Activated naive CD4-positive, alpha-beta T cell treated with anti-CD3 and anti-CD28 coated beads, Interleukin-2, amount 10 ng/mL, durations not matched to agents 7 days and 5 days (primary cell): ENCODE measurements around the gene UBA52.

ENCODE experiments used
- CTCF ChIA-PET: fragments of 350-600 bp; sonication (Branson Sonifier 250); formaldehyde crosslinking; loops from one replicate; lab custom pipeline; 2021; ENCODE audit warnings: antibody characterized with exemption; lab: Charles Lee
- DNase-seq: peaks from one replicate; pipeline ENCODE4 v3.0.0-alpha.2; 2020
- H3K27ac Mint-ChIP-seq: one replicate; pipeline ENCODE4 v1.8.0; 2021; ENCODE audit warnings: mild to moderate bottlenecking, moderate library complexity, mixed read lengths
- H3K27me3 Mint-ChIP-seq: one replicate; pipeline ENCODE4 v1.8.0; 2021; ENCODE audit warnings: mild to moderate bottlenecking, mixed read lengths
- H3K36me3 Mint-ChIP-seq: one replicate; pipeline ENCODE4 v1.8.0; 2021; ENCODE audit warnings: mixed read lengths
- H3K4me1 Mint-ChIP-seq: one replicate; pipeline ENCODE4 v1.8.0; 2021; ENCODE audit warnings: mixed read lengths
- H3K4me3 Mint-ChIP-seq: one replicate; pipeline ENCODE4 v1.8.0; 2021; ENCODE audit warnings: mild to moderate bottlenecking, moderate library complexity, mixed read lengths
- H3K9me3 Mint-ChIP-seq: one replicate; pipeline ENCODE4 v1.8.0; 2021; ENCODE audit warnings: mixed read lengths

UBA52 gene

GRCh38 chr19:18611327-18612050 lies 39.8 kb downstream of the UBA52 start:
- Mint-ChIP-seq H3K36me3 (peaks cover 2% of the 10 kb centered on the region), H3K27ac (no peak overlapping the region), H3K9me3 (no peaks in the 10 kb centered on the region), H3K4me1 (peaks cover 15% of the 10 kb centered on the region), H3K4me3 (no peak overlapping the region), H3K27me3 (peaks cover 98% of the 10 kb centered on the region)
- CTCF ChIA-PET = interaction anchor here (1.0 kb wide), 1 partner anchor 17 kb away, joined by 3 read pairs; no protein-coding TSS in a partner anchor
- no peak for DNase-seq

- Mint-ChIP-seq H3K4me3 (peak overlapping the region; percentile 60), H3K36me3 (peaks cover 2% of the 10 kb centered on the region), H3K9me3 (no peaks in the 10 kb centered on the region), H3K27me3 (peaks cover 99% of the 10 kb centered on the region), H3K4me1 (peaks cover 15% of the 10 kb centered on the region), H3K27ac (no peak overlapping the region)
- DNase-seq = no peak
- CTCF ChIA-PET = interaction anchor here (1.0 kb wide), 1 partner anchor 17 kb away, joined by 3 read pairs; no protein-coding TSS in a partner anchor
Observed at GRCh38 chr19:18612051-18612771, 40.6 kb downstream of the UBA52 start.

GRCh38 chr19:18612772-18613588 lies 41.3 kb downstream of the UBA52 start, which contains the start of gene TMEM59L:
TMEM59L (plus strand) TSS chr19:18612870; CDS start chr19:18612959, 89 bp downstream.
- CTCF ChIA-PET = interaction anchor here (0.6 to 0.9 kb wide), 3 partner anchors 150 to 234 kb away, joined by 3 read pairs; no protein-coding TSS in a partner anchor
- Mint-ChIP-seq H3K27ac (no peak within 1 kb of the TSS), H3K36me3 (peaks cover 2% of the 10 kb centered on the region), H3K9me3 (no peaks in the 10 kb centered on the region), H3K4me3 (peak within 1 kb of the TSS; percentile 60), H3K27me3 (peaks cover 99% of the 10 kb centered on the region), H3K4me1 (peaks cover 15% of the 10 kb centered on the region)
- DNase-seq = peak; percentile 69

GRCh38 chr19:18613589-18614234 lies 42.1 kb downstream of the UBA52 start:
- peaks cover 15% of the 10 kb centered on the region for H3K4me1 Mint-ChIP-seq
- no peak for DNase-seq
- CTCF ChIA-PET = interaction anchor here (0.6 to 0.9 kb wide), 4 partner anchors 150 to 233 kb away, joined by 3 read pairs; no protein-coding TSS in a partner anchor
- no peaks in the 10 kb centered on the region for H3K9me3 Mint-ChIP-seq
- no peak overlapping the region for H3K27ac Mint-ChIP-seq
- peak overlapping the region; percentile 28 for H3K4me3 Mint-ChIP-seq
- peaks cover 93% of the 10 kb centered on the region for H3K27me3 Mint-ChIP-seq
- H3K36me3 Mint-ChIP-seq = peaks cover 2% of the 10 kb centered on the region

GRCh38 chr19:18616023-18616422 lies 44.4 kb downstream of the UBA52 start:
- peaks cover 13% of the 10 kb centered on the region for H3K4me1 Mint-ChIP-seq
- H3K4me3 Mint-ChIP-seq = no peak overlapping the region
- CTCF ChIA-PET = interaction anchor here (0.7 kb wide), 1 partner anchor 153 kb away, joined by 3 read pairs; no protein-coding TSS in a partner anchor
- no peak for DNase-seq
- H3K27ac Mint-ChIP-seq = no peak overlapping the region
- peaks cover 1% of the 10 kb centered on the region for H3K36me3 Mint-ChIP-seq
- no peaks in the 10 kb centered on the region for H3K9me3 Mint-ChIP-seq
- H3K27me3 Mint-ChIP-seq = peaks cover 78% of the 10 kb centered on the region

GRCh38 chr19:18617562-18617961 lies 45.9 kb downstream of the UBA52 start:
- Mint-ChIP-seq H3K9me3 (no peaks in the 10 kb centered on the region), H3K27me3 (peaks cover 68% of the 10 kb centered on the region), H3K4me3 (no peak overlapping the region), H3K27ac (no peak overlapping the region), H3K36me3 (no peaks in the 10 kb centered on the region), H3K4me1 (peaks cover 5% of the 10 kb centered on the region)
- CTCF ChIA-PET = no interaction called here
- no peak for DNase-seq

GRCh38 chr19:18618236-18618635 lies 46.6 kb downstream of the UBA52 start:
- Mint-ChIP-seq H3K4me3 (no peak overlapping the region), H3K9me3 (no peaks in the 10 kb centered on the region), H3K27me3 (peaks cover 68% of the 10 kb centered on the region), H3K36me3 (no peaks in the 10 kb centered on the region), H3K27ac (no peak overlapping the region), H3K4me1 (peaks cover 5% of the 10 kb centered on the region)
- DNase-seq = no peak
- CTCF ChIA-PET = no interaction called here

- Mint-ChIP-seq H3K9me3 (no peaks in the 10 kb centered on the region), H3K36me3 (no peaks in the 10 kb centered on the region), H3K4me3 (no peak overlapping the region), H3K27me3 (peaks cover 47% of the 10 kb centered on the region), H3K27ac (no peak overlapping the region), H3K4me1 (peaks cover 2% of the 10 kb centered on the region)
- no peak for DNase-seq
- CTCF ChIA-PET = interaction anchor here (0.7 kb wide), 1 partner anchor 122 kb away, joined by 3 read pairs; no protein-coding TSS in a partner anchor
Observed at GRCh38 chr19:18620311-18620710, 48.7 kb downstream of the UBA52 start.

- peaks cover 2% of the 10 kb centered on the region for H3K4me1 Mint-ChIP-seq
- no peaks in the 10 kb centered on the region for H3K36me3 Mint-ChIP-seq
- no peaks in the 10 kb centered on the region for H3K9me3 Mint-ChIP-seq
- no peak overlapping the region for H3K4me3 Mint-ChIP-seq
- CTCF ChIA-PET = interaction anchor here (1.0 kb wide), 1 partner anchor 27 kb away, joined by 4 read pairs; no protein-coding TSS in a partner anchor
- H3K27ac Mint-ChIP-seq = no peak overlapping the region
- no peak for DNase-seq
- H3K27me3 Mint-ChIP-seq = peaks cover 42% of the 10 kb centered on the region
Observed at GRCh38 chr19:18620902-18621301, 49.2 kb downstream of the UBA52 start.

GRCh38 chr19:18626906-18627305 lies 55.2 kb downstream of the UBA52 start:
- Mint-ChIP-seq H3K4me3 (no peak overlapping the region), H3K27me3 (peaks cover 21% of the 10 kb centered on the region), H3K9me3 (no peaks in the 10 kb centered on the region), H3K27ac (no peak overlapping the region), H3K4me1 (peaks cover 2% of the 10 kb centered on the region), H3K36me3 (no peaks in the 10 kb centered on the region)
- CTCF ChIA-PET = no interaction called here
- DNase-seq = no peak
